K562 (cell line): ENCODE results near the gene GIMAP8. TPM values are rescaled to one million over a fixed set of nuclear protein-coding genes. Genes with fewer than 3 reads are reported as not detected.

Experiments
- ARNT ChIP-seq, 2 experiments: fragments of 450-650 bp; IDR thresholded peaks; 2 replicates each; pipeline ENCODE4 v1.6.1; 2016; ENCODE audit warnings: mild to moderate bottlenecking in 1 of 2
- CREB3 ChIP-seq: fragments of 450-650 bp; conservative IDR thresholded peaks from 2 replicates; pipeline ENCODE4 v1.6.1; 2016; ENCODE audit warnings: missing genetic modification characterization, low read depth, mild to moderate bottlenecking, missing compliant biosample characterization, moderate library complexity
- ESRRB ChIP-seq: fragments of 250-450 bp; sonication (Bioruptor Pico); IDR thresholded peaks from 2 replicates; pipeline ENCODE4 v1.5.0; 2020; ENCODE audit warnings: mild to moderate bottlenecking, moderate library complexity, borderline replicate concordance
- FOXO4 ChIP-seq: fragments of 450-650 bp; formaldehyde crosslinking; IDR thresholded peaks from 2 replicates; pipeline ENCODE4 v1.4.0; 2020; ENCODE audit warnings: mild to moderate bottlenecking, moderate library complexity
- HIVEP1 ChIP-seq: fragments of 250-450 bp; sonication (Bioruptor Pico); IDR thresholded peaks from 2 replicates; pipeline ENCODE4 v1.4.0; 2020; ENCODE audit warnings: mild to moderate bottlenecking
- HOXB6 ChIP-seq: fragments of 250-450 bp; sonication (Bioruptor Pico); IDR thresholded peaks from 2 replicates; pipeline ENCODE4 v1.5.1; 2022; ENCODE audit warnings: mild to moderate bottlenecking, borderline replicate concordance
- MYC ChIP-seq, 2 experiments: fragments of 250-450 bp in 1 of 2; sonication (Bioruptor Pico) in 1 of 2; IDR thresholded peaks; 2 replicates each; pipeline versions ENCODE4 v1.5.1 to v1.6.1; 2012 to 2021; ENCODE audit warnings: low read depth in 2 of 2, borderline replicate concordance in 1 of 2, improper control_type of control experiment in 1 of 2, low read length in 1 of 2, mild to moderate bottlenecking in 1 of 2, moderate library complexity in 1 of 2
- NCOA6 ChIP-seq: fragments of 450-650 bp; IDR thresholded peaks from 2 replicates; pipeline ENCODE4 v1.6.1; 2017; ENCODE audit warnings: mild to moderate bottlenecking
- NEUROD1 ChIP-seq: fragments of 150-350 bp; IDR thresholded peaks from 2 replicates; pipeline ENCODE4 v1.6.1; 2014; ENCODE audit warnings: borderline replicate concordance, low read length, low read depth; ENCODE audit not compliant: partially characterized antibody
- PCBP1 ChIP-seq: fragments of 200-400 bp; formaldehyde crosslinking; IDR thresholded peaks from 2 replicates; pipeline ENCODE4 v1.6.1; 2018; ENCODE audit warnings: mild to moderate bottlenecking, low read depth, low read length; ENCODE audit not compliant: poor library complexity, severe bottlenecking
- PHF21A ChIP-seq: fragments of 450-650 bp; IDR thresholded peaks from 2 replicates; pipeline ENCODE4 v1.6.1; 2017; ENCODE audit warnings: low read depth, borderline replicate concordance
- PPARD ChIP-seq: fragments of 250-450 bp; sonication (Bioruptor Pico); IDR thresholded peaks from 2 replicates; pipeline ENCODE4 v1.8.0; 2022; ENCODE audit warnings: inconsistent platforms, mild to moderate bottlenecking, moderate library complexity
- RNF2 ChIP-seq: sonication (generic); IDR thresholded peaks from 2 replicates; pipeline ENCODE4 v1.6.1; 2016
- SMARCA4 ChIP-seq: fragments of 450-650 bp; IDR thresholded peaks from 2 replicates; pipeline ENCODE4 v1.6.1; 2016
- SMARCE1 ChIP-seq: fragments of 450-650 bp; IDR thresholded peaks from 2 replicates; pipeline ENCODE4 v1.7.1; 2016; ENCODE audit warnings: mild to moderate bottlenecking
- THRAP3 ChIP-seq: fragments of 450-650 bp; IDR thresholded peaks from 2 replicates; pipeline ENCODE4 v1.6.1; 2016; ENCODE audit warnings: mild to moderate bottlenecking, inconsistent platforms, borderline replicate concordance
- TRIM28 ChIP-seq: fragments of 450-650 bp; IDR thresholded peaks from 2 replicates; pipeline ENCODE4 v1.6.1; 2017
- XRCC5 ChIP-seq: fragments of 200-400 bp; formaldehyde crosslinking; IDR thresholded peaks from 2 replicates; pipeline ENCODE4 v1.6.1; 2017; ENCODE audit warnings: low read depth, mild to moderate bottlenecking, low read length
- ZBTB8A ChIP-seq: fragments of 450-650 bp; IDR thresholded peaks from 2 replicates; pipeline ENCODE4 v1.6.1; 2018; ENCODE audit warnings: mild to moderate bottlenecking, moderate library complexity; ENCODE audit not compliant: partially characterized antibody
- ZFP1 ChIP-seq: fragments of 450-650 bp; formaldehyde crosslinking; IDR thresholded peaks from 2 replicates; pipeline ENCODE4 v1.4.0; 2020; ENCODE audit warnings: mild to moderate bottlenecking, mixed read lengths
- ZNF12 ChIP-seq: sonication (generic); formaldehyde crosslinking; IDR thresholded peaks from 2 replicates; pipeline ENCODE4 v1.4.0; 2020; ENCODE audit warnings: mild to moderate bottlenecking, missing genetic modification reagents
- ZNF324 ChIP-seq: fragments of 250-450 bp; sonication (Bioruptor Pico); IDR thresholded peaks from 2 replicates; pipeline ENCODE4 v1.4.0; 2020; ENCODE audit warnings: mild to moderate bottlenecking
- ZNF561 ChIP-seq: fragments of 450-650 bp; formaldehyde crosslinking; conservative IDR thresholded peaks from 2 replicates; pipeline ENCODE4 v1.4.0; 2020; ENCODE audit warnings: mild to moderate bottlenecking, moderate library complexity
- ZNF778 ChIP-seq: fragments of 450-650 bp; formaldehyde crosslinking; IDR thresholded peaks from 2 replicates; pipeline ENCODE4 v1.4.0; 2020; ENCODE audit warnings: mild to moderate bottlenecking, moderate library complexity
- polyA plus RNA-seq, 8 experiments: library from polyadenylated mRNA; depleted of rRNA in 4 of 8; stranded (reverse) in 5 of 8; unstranded in 3 of 8; fragments of >200 nt; fragmentation: Nextera tagmentation in 2 of 8; fragmentation: Illumina TruSeq in 1 of 8; extraction: Ambion mirVana in 2 of 8; extraction: Trizol in 1 of 8; gene quantifications; 2 replicates each; pipeline versions ENCODE4 v1.2.1 to v1.2.3, GENCODE V29; 2011 to 2014; ENCODE audit warnings: inconsistent platforms in 1 of 8, missing spikeins in 1 of 8
- total RNA-seq, 7 experiments: library from RNA; depleted of rRNA in 6 of 7; stranded (reverse); fragments of >200 nt in 6 of 7; fragmentation: Illumina TruSeq in 2 of 7; extraction: Trizol in 2 of 7; gene quantifications; 2 replicates each; pipeline versions ENCODE4 v1.2.1 to v1.2.3, GENCODE V29; 2011 to 2021; ENCODE audit warnings: low replicate concordance in 1 of 7
- TF ChIP-seq, protein P1 (sequence below): sonication (generic); IDR thresholded peaks from 2 replicates; pipeline ENCODE4 v1.6.1; 2016
- TF ChIP-seq, protein P2 (sequence below): fragments of 450-650 bp; IDR thresholded peaks from 2 replicates; pipeline ENCODE4 v1.6.1; 2016; ENCODE audit warnings: missing biosample characterization, missing genetic modification characterization

The GIMAP8 gene
- total and polyA plus RNA-seq, 9 of the 15 experiments (the other 6 are each of a cell fraction or from before 2014, with no cell fraction given) = not detected

- TF ChIP-seq MYC (IDR thresholded peaks at IDR 0.05; ENCODE audit: low read depth, low read length) (no peak), MYC (CRISPR knock-in tag; IDR thresholded peaks at IDR 0.05; ENCODE audit: borderline replicate concordance, low read depth) (no peak), PPARD (no peak), XRCC5 (no peak), NEUROD1 (no peak), NCOA6 (no peak), PCBP1 (no peak), SMARCE1 (peak; percentile 61), HOXB6 (CRISPR knock-in tag) (no peak), ZNF12 (no peak), HIVEP1 (CRISPR knock-in tag) (no peak), ZNF324 (CRISPR knock-in tag) (no peak), PHF21A (0 out of 2 replicates have a peak, but pooled peaks have one; percentile 8), ARNT (IDR thresholded peaks at IDR 0.05) (peak; percentile 77 to 97; a peak in 2 of 4 replicates), ZNF561 (no peak), ZNF778 (no peak), ZFP1 (no peak), ESRRB (CRISPR knock-in tag) (no peak), SMARCA4 (no peak; the same call in 1 of the 2 replicates), TRIM28 (no peak; the same call in 1 of the 2 replicates), ZBTB8A (no peak), CREB3 (tag) (no peak), THRAP3 (no peak), FOXO4 (CRISPR knock-in tag) (no peak), RNF2 (no peak)
- TF ChIP-seq, protein P1, sequence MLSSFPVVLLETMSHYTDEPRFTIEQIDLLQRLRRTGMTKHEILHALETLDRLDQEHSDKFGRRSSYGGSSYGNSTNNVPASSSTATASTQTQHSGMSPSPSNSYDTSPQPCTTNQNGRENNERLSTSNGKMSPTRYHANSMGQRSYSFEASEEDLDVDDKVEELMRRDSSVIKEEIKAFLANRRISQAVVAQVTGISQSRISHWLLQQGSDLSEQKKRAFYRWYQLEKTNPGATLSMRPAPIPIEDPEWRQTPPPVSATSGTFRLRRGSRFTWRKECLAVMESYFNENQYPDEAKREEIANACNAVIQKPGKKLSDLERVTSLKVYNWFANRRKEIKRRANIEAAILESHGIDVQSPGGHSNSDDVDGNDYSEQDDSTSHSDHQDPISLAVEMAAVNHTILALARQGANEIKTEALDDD = no peak
- TF ChIP-seq, protein P2, sequence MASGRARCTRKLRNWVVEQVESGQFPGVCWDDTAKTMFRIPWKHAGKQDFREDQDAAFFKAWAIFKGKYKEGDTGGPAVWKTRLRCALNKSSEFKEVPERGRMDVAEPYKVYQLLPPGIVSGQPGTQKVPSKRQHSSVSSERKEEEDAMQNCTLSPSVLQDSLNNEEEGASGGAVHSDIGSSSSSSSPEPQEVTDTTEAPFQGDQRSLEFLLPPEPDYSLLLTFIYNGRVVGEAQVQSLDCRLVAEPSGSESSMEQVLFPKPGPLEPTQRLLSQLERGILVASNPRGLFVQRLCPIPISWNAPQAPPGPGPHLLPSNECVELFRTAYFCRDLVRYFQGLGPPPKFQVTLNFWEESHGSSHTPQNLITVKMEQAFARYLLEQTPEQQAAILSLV (tag) = no peak
Observed at GRCh38 chr7:150405584-150406311, 44.7 kb upstream of the GIMAP8 start (continued).
